SK-N-SH (cell line): ENCODE data around the gene MUC5AC. TPM values are rescaled to one million over a fixed set of nuclear protein-coding genes. Genes with fewer than 3 reads are reported as not detected.
A peak's percentile ranks its signal among the peaks of the same experiment; 100 is the strongest.

Experiments used
- CTCF ChIA-PET: fragments of 300-600, 350-600 bp; formaldehyde crosslinking; extraction: SDS; loops from one replicate; lab custom pipeline; 2021; lab: Yijun Ruan, JAX
- POLR2A ChIA-PET: fragments of 350-600 bp; sonication (Branson Sonifier 250); formaldehyde crosslinking; extraction: SDS; loops from one replicate; lab custom pipeline; 2020; ENCODE audit warnings: antibody characterized with exemption, inconsistent platforms; lab: Yijun Ruan, JAX
- DNase-seq: peaks from one replicate; pipeline ENCODE4 v3.0.0; 2012
- H2AFZ ChIP-seq: fragments of 200-600 bp; sonication (generic); 2 replicates; pipeline ENCODE4 v1.8.1; 2016; ENCODE audit warnings: antibody characterized with exemption, mild to moderate bottlenecking, low read depth
- H3F3A ChIP-seq: fragments of 200-600 bp; sonication (generic); replicated peaks from 2 replicates; pipeline ENCODE3; 2016; ENCODE audit warnings: antibody characterized with exemption, mild to moderate bottlenecking; ENCODE audit not compliant: insufficient read depth
- H3K27ac ChIP-seq, 2 experiments: fragments of 200-500 bp in 1 of 2; fragments of 200-600 bp in 1 of 2; sonication (Bioruptor generic) in 1 of 2; sonication (generic), shearing (Covaris generic) in 1 of 2; 2 replicates each; pipeline versions ENCODE4 v1.5.1 to v1.6.1; 2014 to 2016; ENCODE audit warnings: low read depth in 2 of 2, inconsistent platforms in 1 of 2, low read length in 1 of 2, mild to moderate bottlenecking in 1 of 2, mixed read lengths in 1 of 2
- H3K27me3 ChIP-seq: fragments of 200-600 bp; sonication (generic), shearing (Covaris generic); 2 replicates; pipeline ENCODE4 v1.6.1; 2016; ENCODE audit warnings: mixed run types; ENCODE audit not compliant: insufficient read depth
- H3K36me3 ChIP-seq, 2 experiments: fragments of 200-500 bp in 1 of 2; fragments of 200-600 bp in 1 of 2; sonication (Bioruptor generic) in 1 of 2; sonication (generic) in 1 of 2; replicated peaks in 1 of 2; 2 replicates each; pipeline versions ENCODE3 to v1.5.1; 2014 to 2016; ENCODE audit warnings: low read length in 1 of 2, mild to moderate bottlenecking in 1 of 2; ENCODE audit not compliant: insufficient read depth in 2 of 2, control insufficient read depth in 1 of 2
- H3K4me1 ChIP-seq, 2 experiments: fragments of 200-500 bp in 1 of 2; fragments of 200-600 bp in 1 of 2; sonication (Bioruptor generic) in 1 of 2; sonication (generic), shearing (Covaris generic) in 1 of 2; 2 replicates each; pipeline versions ENCODE4 v1.5.1 to v1.6.1; 2014 to 2016; ENCODE audit warnings: low read depth in 1 of 2, low read length in 1 of 2, mixed run types in 1 of 2; ENCODE audit not compliant: insufficient read depth in 2 of 2, control insufficient read depth in 1 of 2
- H3K4me2 ChIP-seq: fragments of 200-600 bp; sonication (generic), shearing (Covaris generic); 2 replicates; pipeline ENCODE4 v1.6.1; 2017; ENCODE audit warnings: mixed run types
- H3K4me3 ChIP-seq, 2 experiments: fragments of 200-500 bp in 1 of 2; fragments of 200-600 bp in 1 of 2; sonication (Bioruptor generic) in 1 of 2; sonication (generic), shearing (Covaris generic) in 1 of 2; 2 replicates each; pipeline versions ENCODE4 v1.5.1 to v1.8.1; 2014 to 2016; ENCODE audit warnings: low read depth in 2 of 2, inconsistent platforms in 1 of 2, low read length in 1 of 2, mild to moderate bottlenecking in 1 of 2, mixed read lengths in 1 of 2, moderate library complexity in 1 of 2
- H3K79me2 ChIP-seq: fragments of 200-600 bp; sonication (generic); 2 replicates; pipeline ENCODE4 v1.8.1; 2017; ENCODE audit warnings: mild to moderate bottlenecking; ENCODE audit not compliant: insufficient read depth
- H3K9ac ChIP-seq: fragments of 200-600 bp; sonication (generic); 2 replicates; pipeline ENCODE4 v1.6.1; 2017; ENCODE audit warnings: mixed run types
- H3K9me2 ChIP-seq: fragments of 200-600 bp; sonication (generic); 2 replicates; pipeline ENCODE4 v1.6.1; 2017; ENCODE audit warnings: mixed run types
- H3K9me3 ChIP-seq: fragments of 200-600 bp; sonication (generic); 2 replicates; pipeline ENCODE4 v1.6.1; 2017; ENCODE audit warnings: mixed run types, mild to moderate bottlenecking, moderate library complexity
- H4K20me1 ChIP-seq: fragments of 200-600 bp; sonication (generic); 2 replicates; pipeline ENCODE4 v1.6.1; 2017; ENCODE audit warnings: mild to moderate bottlenecking, mixed run types; ENCODE audit not compliant: insufficient read depth
- EZH2phosphoT487 ChIP-seq: fragments of 200-600 bp; sonication (generic); IDR thresholded peaks from 2 replicates; pipeline ENCODE4 v1.6.1; 2017; ENCODE audit warnings: low read depth, mixed run types, mild to moderate bottlenecking, antibody characterized with exemption, moderate library complexity, borderline replicate concordance
- GATA2 ChIP-seq: sonication (generic); formaldehyde crosslinking; IDR thresholded peaks from 2 replicates; pipeline ENCODE4 v1.5.0; 2020; ENCODE audit warnings: mild to moderate bottlenecking, missing genetic modification reagents
- IRF3 ChIP-seq: fragments of 150-350 bp; IDR thresholded peaks from 2 replicates; pipeline ENCODE4 v1.6.1; 2016; ENCODE audit warnings: mild to moderate bottlenecking, low read depth, low read length
- MXI1 ChIP-seq: IDR thresholded peaks from 2 replicates; pipeline ENCODE4 v1.6.1; 2012; ENCODE audit warnings: mild to moderate bottlenecking, low read depth, low read length, improper control_type of control experiment
- NFIC ChIP-seq: IDR thresholded peaks from 2 replicates; pipeline ENCODE4 v1.4.0; 2012; ENCODE audit warnings: borderline replicate concordance
- PBX3 ChIP-seq: IDR thresholded peaks from 2 replicates; pipeline ENCODE4; 2012
- RCOR1 ChIP-seq: fragments of 150-350 bp; IDR thresholded peaks from 2 replicates; pipeline ENCODE4 v1.6.1; 2017; ENCODE audit warnings: antibody characterized with exemption, low read length
- REST ChIP-seq: IDR thresholded peaks from 2 replicates; pipeline ENCODE4 v1.6.1; 2012; ENCODE audit warnings: mild to moderate bottlenecking, low read depth, low read length, moderate library complexity
- SIN3A ChIP-seq: IDR thresholded peaks from 2 replicates; pipeline ENCODE4 v1.6.1; 2012; ENCODE audit warnings: low read depth, mild to moderate bottlenecking, low read length, moderate library complexity, borderline replicate concordance
- TAF1 ChIP-seq: IDR thresholded peaks from 2 replicates; pipeline ENCODE4 v1.6.1; 2012; ENCODE audit warnings: low read depth, mild to moderate bottlenecking, low read length, moderate library complexity, borderline replicate concordance
- USF1 ChIP-seq: IDR thresholded peaks from 2 replicates; pipeline ENCODE4 v1.4.0; 2012; ENCODE audit warnings: low read depth, borderline replicate concordance
- ZBTB33 ChIP-seq: IDR thresholded peaks from 2 replicates; pipeline ENCODE4 v1.4.0; 2012; ENCODE audit warnings: low read depth, borderline replicate concordance
- WGBS: methylation state at CpG from one replicate; pipeline ENCODE4 v1.1.6; 2017; ENCODE audit warnings: low lambda C conversion rate; 5-methylcytosine and 5-hydroxymethylcytosine counted together
- polyA plus RNA-seq, 3 experiments: library from polyadenylated mRNA; depleted of rRNA; stranded (reverse); fragments of >200 nt; gene quantifications; 2 replicates each; pipeline ENCODE4 v1.2.3, GENCODE V29; 2012

MUC5AC gene
- polyA plus RNA-seq, 1 of the 3 experiments (the other 2 are of a cell fraction) = not detected

GRCh38 chr11:1203505-1204271 lies 45.9 kb downstream of the MUC5AC start:
- 52% methylated on average over 8 of the region's 30 CpGs for WGBS
- no peak for TF ChIP-seq PBX3
- TF ChIP-seq IRF3 = no peak
- no peak for TF ChIP-seq USF1
- no peak for TF ChIP-seq GATA2
- TF ChIP-seq NFIC = no peak
- TF ChIP-seq TAF1 = no peak
- TF ChIP-seq EZH2phosphoT487 = no peak
- no peak for TF ChIP-seq ZBTB33
- TF ChIP-seq MXI1 = no peak
- TF ChIP-seq RCOR1 = no peak
- TF ChIP-seq REST = no peak
- no peak for TF ChIP-seq SIN3A
- ChIA-PET CTCF (interaction anchor here (0.7 to 5.9 kb wide), 14 partner anchors 17 to 892 kb away, joined by 3 to 38 read pairs (median 4); partner anchors contain the start of gene MUC5B), POLR2A (no interaction called here)
- H3K27ac ChIP-seq = no peak overlapping the region
- no peak overlapping the region for H3K9ac ChIP-seq
- no peaks in the 10 kb centered on the region for H4K20me1 ChIP-seq
- no peaks in the 10 kb centered on the region for H3K79me2 ChIP-seq
- no peaks in the 10 kb centered on the region for H3K9me2 ChIP-seq
- no peak overlapping the region for H3K4me3 ChIP-seq
- H3K4me1 ChIP-seq = peaks cover 0 to 10% of the 10 kb centered on the region in 2 experiments; a peak in 1 of 4 replicates
- H3K27me3 ChIP-seq = peaks cover 5% of the 10 kb centered on the region; the same call in 1 of the 2 replicates
- H2AFZ ChIP-seq = no peak overlapping the region
- DNase-seq = peak; percentile 37
- H3K4me2 ChIP-seq = no peak overlapping the region
- H3K36me3 ChIP-seq = no peaks in the 10 kb centered on the region
- no peaks in the 10 kb centered on the region for H3F3A ChIP-seq
- no peaks in the 10 kb centered on the region for H3K9me3 ChIP-seq
